ENCODE measurements around the gene RANBP1. TPM values are rescaled to one million over a fixed set of nuclear protein-coding genes. Genes with fewer than 3 reads are reported as not detected.

The RANBP1 gene
- total and polyA plus RNA-seq, 2 of the 13 experiments (the other 11 are each of a cell fraction or from before 2014, with no cell fraction given) = 181 to 492 TPM

GRCh38 chr22:20079745-20080444 lies 36.0 kb upstream of the RANBP1 start, which contains the start of gene DGCR8 (continued):
- TF ChIP-seq KDM1A (CRISPR knock-in tag; IDR thresholded peaks at IDR 0.05) = no peak
- no peak for TF ChIP-seq NFIC (IDR thresholded peaks at IDR 0.05; ENCODE audit: low read length)
- no peak for TF ChIP-seq RFX5 (IDR thresholded peaks at IDR 0.05; ENCODE audit: low read depth, low read length)
- peak; percentile 100 for TF ChIP-seq ZBTB25 (CRISPR knock-in tag; IDR thresholded peaks at IDR 0.05)
- TF ChIP-seq NFIB (CRISPR knock-in tag; IDR thresholded peaks at IDR 0.05; ENCODE audit: borderline replicate concordance) = no peak
- TF ChIP-seq ZNF256 (CRISPR knock-in tag; conservative IDR thresholded peaks at IDR 0.05) = peak; percentile 83; the same call in 1 of the 2 replicates
- 0 out of 2 replicates have a peak, but pooled peaks have one; percentile 58 for TF ChIP-seq CC2D1A (CRISPR knock-in tag; IDR thresholded peaks at IDR 0.05)
- TF ChIP-seq ZFX (CRISPR knock-in tag; IDR thresholded peaks at IDR 0.05; ENCODE audit: low read depth) = peak; percentile 90
- TF ChIP-seq ZNF124 (CRISPR knock-in tag; IDR thresholded peaks at IDR 0.05) = peak; percentile 91
- TF ChIP-seq REPIN1 (CRISPR knock-in tag; IDR thresholded peaks at IDR 0.05; ENCODE audit: borderline replicate concordance, low read depth) = peak; percentile 86; the same call in 1 of the 2 replicates
- TF ChIP-seq ZNF615 (CRISPR knock-in tag; IDR thresholded peaks at IDR 0.05; ENCODE audit: borderline replicate concordance) = no peak
- no peak; the same call in 1 of the 2 replicates for TF ChIP-seq CTCF (CRISPR knock-in tag; IDR thresholded peaks at IDR 0.05)
- TF ChIP-seq CEBPZ (IDR thresholded peaks at IDR 0.05; ENCODE audit: low read length) = no peak
- no peak for TF ChIP-seq ZNF30 (CRISPR knock-in tag; IDR thresholded peaks at IDR 0.05)
- peak; percentile 97 for TF ChIP-seq CHCHD3 (CRISPR knock-in tag; IDR thresholded peaks at IDR 0.05)
- no peak for TF ChIP-seq HNF4A (CRISPR knock-in tag; IDR thresholded peaks at IDR 0.05)
- TF ChIP-seq MBD4 (IDR thresholded peaks at IDR 0.05; ENCODE audit: borderline replicate concordance, low read length) = no peak
- TF ChIP-seq KMT2B (CRISPR knock-in tag; IDR thresholded peaks at IDR 0.05) = peak; percentile 81
- no peak for TF ChIP-seq ZNF503 (CRISPR knock-in tag; IDR thresholded peaks at IDR 0.05)
- peak; percentile 93 for TF ChIP-seq DMAP1 (CRISPR knock-in tag; IDR thresholded peaks at IDR 0.05)
- TF ChIP-seq ZMYM4 (CRISPR knock-in tag; IDR thresholded peaks at IDR 0.05) = 0 out of 2 replicates have a peak, but pooled peaks have one; percentile 14
- 0 out of 2 replicates have a peak, but pooled peaks have one; percentile 67 for TF ChIP-seq ZNF350 (CRISPR knock-in tag; IDR thresholded peaks at IDR 0.05; ENCODE audit: borderline replicate concordance, low read depth)
